Right lobe of liver (tissue), 4 donors: ENCODE data around the gene ENPP7.

Source experiments
- POLR2A ChIP-seq: fragments of 450-650 bp; IDR thresholded peaks from one replicate; pipeline ENCODE4 v1.6.1; 2017; ENCODE audit warnings: antibody characterized with exemption, mild to moderate bottlenecking
- TF ChIP-seq, protein P1 (sequence below), 4 donors: fragments of 200-600 bp in 3 of 4; fragments of 450-650 bp in 1 of 4; IDR thresholded peaks; one replicate each; pipeline versions ENCODE4 v1.5.1 to v1.8.0; 2016 to 2022; ENCODE audit warnings: antibody characterized with exemption in 4 of 4, mild to moderate bottlenecking in 2 of 4
- donor health status: DM: no; HTN: no; CAD: no.
- donor health status: DM: no; HTN: no; CAD: no.
- donor health status: DM: no; HTN: yes; CAD: no.

- TF ChIP-seq, protein P1, sequence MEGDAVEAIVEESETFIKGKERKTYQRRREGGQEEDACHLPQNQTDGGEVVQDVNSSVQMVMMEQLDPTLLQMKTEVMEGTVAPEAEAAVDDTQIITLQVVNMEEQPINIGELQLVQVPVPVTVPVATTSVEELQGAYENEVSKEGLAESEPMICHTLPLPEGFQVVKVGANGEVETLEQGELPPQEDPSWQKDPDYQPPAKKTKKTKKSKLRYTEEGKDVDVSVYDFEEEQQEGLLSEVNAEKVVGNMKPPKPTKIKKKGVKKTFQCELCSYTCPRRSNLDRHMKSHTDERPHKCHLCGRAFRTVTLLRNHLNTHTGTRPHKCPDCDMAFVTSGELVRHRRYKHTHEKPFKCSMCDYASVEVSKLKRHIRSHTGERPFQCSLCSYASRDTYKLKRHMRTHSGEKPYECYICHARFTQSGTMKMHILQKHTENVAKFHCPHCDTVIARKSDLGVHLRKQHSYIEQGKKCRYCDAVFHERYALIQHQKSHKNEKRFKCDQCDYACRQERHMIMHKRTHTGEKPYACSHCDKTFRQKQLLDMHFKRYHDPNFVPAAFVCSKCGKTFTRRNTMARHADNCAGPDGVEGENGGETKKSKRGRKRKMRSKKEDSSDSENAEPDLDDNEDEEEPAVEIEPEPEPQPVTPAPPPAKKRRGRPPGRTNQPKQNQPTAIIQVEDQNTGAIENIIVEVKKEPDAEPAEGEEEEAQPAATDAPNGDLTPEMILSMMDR (IDR thresholded peaks at IDR 0.05), result no peak
- TF ChIP-seq POLR2A, result no peak
Observed at GRCh38 chr17:79788455-79788854, 57.7 kb downstream of the ENPP7 start.
